AG09309 (cell line): ENCODE measurements around the gene TMA7B.
"Not testable (repeated sequence)": the region's sequence is repeated elsewhere in the genome, so short reads cannot be mapped to it uniquely, and the experiment has no call there.

Experiments used
- DNase-seq: peaks from one replicate; pipeline ENCODE4 v3.0.0-alpha.2; 2010; ENCODE audit warnings: low read depth
- H3K4me3 ChIP-seq: 2 replicates; pipeline ENCODE4 v1.5.1; 2011; ENCODE audit warnings: mild to moderate bottlenecking, low read depth, low read length, moderate library complexity; ENCODE audit not compliant: control insufficient read depth
- CTCF ChIP-seq: IDR thresholded peaks from 2 replicates; pipeline ENCODE4 v1.5.1; 2011; ENCODE audit warnings: mild to moderate bottlenecking, low read depth, low read length, inconsistent platforms; ENCODE audit not compliant: insufficient read depth, control insufficient read depth; ENCODE audit errors: missing control alignments

The TMA7B gene

GRCh38 chr22:39985383-39986035, 25.3 kb downstream of the TMA7B start:
- H3K4me3 ChIP-seq, result no peak overlapping the region
- TF ChIP-seq CTCF, result no peak
- no peak for DNase-seq

DNA sequence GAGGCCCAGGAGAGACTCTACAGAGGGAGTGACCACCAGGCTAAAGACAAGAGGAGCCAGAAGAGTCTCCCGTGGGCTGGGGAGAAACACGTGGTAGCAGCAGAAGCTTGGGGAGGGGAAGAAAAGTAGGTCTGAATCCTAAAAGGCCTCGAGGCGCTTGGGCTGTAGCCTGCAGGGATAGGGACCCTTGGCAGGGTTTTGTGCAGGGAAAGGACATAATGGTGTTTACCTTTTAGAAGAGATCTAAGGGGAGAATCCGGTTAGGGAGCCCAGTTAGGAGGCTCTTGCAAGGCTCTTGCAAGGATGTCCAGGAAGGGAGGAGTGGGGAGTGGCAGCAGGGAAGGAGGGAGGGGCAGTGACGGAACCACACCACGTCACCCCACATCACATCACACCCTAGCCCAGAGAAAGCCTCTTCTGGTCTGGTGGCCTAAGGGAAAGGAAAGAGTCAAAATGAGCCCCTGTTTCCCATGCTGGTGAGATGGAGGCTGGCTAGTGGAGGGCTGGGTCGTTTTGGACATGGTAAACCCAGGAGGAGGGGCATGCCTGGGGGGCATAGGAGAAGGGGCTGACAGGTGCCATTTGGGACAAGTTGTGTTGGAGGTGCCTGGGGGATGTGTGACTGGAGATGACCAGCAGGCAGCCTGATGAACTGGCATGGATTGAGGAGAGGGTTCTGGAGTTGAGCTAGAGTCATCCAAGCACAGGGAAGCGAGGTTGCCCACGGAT, 28.4 kb downstream of the TMA7B start:
- no peak for DNase-seq
- no peak overlapping the region for H3K4me3 ChIP-seq
- TF ChIP-seq CTCF, result no peak

- H3K4me3 ChIP-seq, result no peak overlapping the region
- no peak for TF ChIP-seq CTCF
- no peak for DNase-seq
These were observed 29.4 kb downstream of the TMA7B start for GRCh38 chr22:39989633-39990032.

DNA sequence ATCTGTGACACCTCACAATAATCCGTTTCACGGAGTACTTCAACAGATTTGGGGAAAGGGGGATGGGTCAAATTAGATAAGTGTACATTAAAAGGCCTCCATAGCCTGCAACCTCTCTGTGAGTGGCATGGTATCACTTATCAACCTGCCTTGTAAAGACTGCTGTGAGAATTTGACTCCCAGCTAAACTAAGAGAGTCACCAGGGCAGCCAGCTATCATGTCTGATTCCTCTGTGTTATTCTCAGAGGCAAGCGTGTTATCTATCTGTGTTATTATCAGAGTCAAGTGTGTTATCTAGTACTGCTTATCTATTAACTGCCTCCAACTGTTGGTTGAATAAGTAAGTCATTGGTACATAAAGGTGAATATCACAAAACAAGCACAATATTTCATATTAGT, 30.5 kb downstream of the TMA7B start:
- H3K4me3 ChIP-seq, result no peak overlapping the region

GRCh38 chr22:39991159-39991860, 31.1 kb downstream of the TMA7B start:
- DNase-seq, result no peak
- no peak for TF ChIP-seq CTCF

More for the DNA sequence above, 30.5 kb downstream of the TMA7B start:
- no peak for DNase-seq
- no peak for TF ChIP-seq CTCF

DNA sequence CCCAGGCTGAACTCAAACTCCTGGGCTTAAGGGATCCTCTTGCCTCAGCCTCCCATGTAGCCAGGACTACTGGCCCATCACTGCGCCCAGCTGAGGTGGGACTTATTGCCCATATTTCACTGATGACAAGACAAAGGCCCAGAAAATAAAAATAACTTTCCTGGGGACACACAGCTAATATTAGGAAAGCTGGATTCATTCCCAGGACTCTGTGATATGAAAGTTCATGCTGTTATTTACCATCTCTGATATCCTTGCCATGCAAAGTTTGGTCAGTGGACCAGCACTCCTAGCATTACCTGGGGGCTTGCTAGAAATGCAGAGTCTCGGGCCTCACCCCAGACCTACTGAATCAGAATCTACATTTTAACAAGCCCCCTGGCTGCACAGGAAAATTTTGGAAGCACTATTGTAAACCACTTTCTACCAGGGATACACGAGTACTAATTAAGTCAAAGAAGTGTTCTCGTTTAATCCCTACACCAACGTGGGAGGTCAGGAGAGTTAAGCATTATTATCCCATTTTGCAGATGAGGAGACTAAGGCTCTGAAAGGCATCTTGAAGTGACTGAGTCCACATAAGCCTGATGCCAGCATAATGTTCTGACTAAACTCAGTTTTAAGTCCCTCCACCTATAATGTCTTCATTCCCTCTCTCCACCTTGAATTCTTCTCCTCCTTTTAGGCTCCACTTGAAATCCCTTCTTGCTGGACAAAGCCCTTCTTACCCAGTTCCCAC, 32.1 kb downstream of the TMA7B start:
- DNase-seq, result no peak
- H3K4me3 ChIP-seq, result no peak overlapping the region
- no peak for TF ChIP-seq CTCF

More at GRCh38 chr22:39991159-39991860, 31.1 kb downstream of the TMA7B start:
- H3K4me3 ChIP-seq, result no peak overlapping the region

- H3K4me3 ChIP-seq, DNase-seq: not testable (repeated sequence)
These were observed 32.7 kb downstream of the TMA7B start for GRCh38 chr22:39992894-39993293.
